MM.1S (cell line): Measurements from ENCODE around the gene SPINK14.

Source experiments
- DNase-seq: peaks from one replicate; pipeline ENCODE4 v3.0.0-alpha.2; 2015
- H2AFZ ChIP-seq: fragments of 300-600 bp; sonication (generic); 2 replicates; pipeline ENCODE4 v1.6.0; 2016; ENCODE audit warnings: antibody characterized with exemption, low read length
- H3F3A ChIP-seq: fragments of 300-600 bp; sonication (generic); 2 replicates; pipeline ENCODE4 v1.6.1; 2016; ENCODE audit warnings: mild to moderate bottlenecking, antibody characterized with exemption, low read length, moderate library complexity, mixed read lengths; ENCODE audit not compliant: insufficient read depth
- H3K27ac ChIP-seq: fragments of 300-600 bp; sonication (generic); 2 replicates; pipeline ENCODE4 v1.5.1; 2016; ENCODE audit warnings: mild to moderate bottlenecking, low read length
- H3K27me3 ChIP-seq: fragments of 300-600 bp; sonication (generic); replicated peaks from 2 replicates; pipeline ENCODE4 v1.6.0; 2016; ENCODE audit warnings: low read length; ENCODE audit not compliant: insufficient read depth
- H3K36me3 ChIP-seq: fragments of 300-600 bp; sonication (generic); replicated peaks from 2 replicates; pipeline ENCODE4 v1.6.1; 2016; ENCODE audit warnings: mild to moderate bottlenecking, low read length, mixed read lengths; ENCODE audit not compliant: insufficient read depth
- H3K4me1 ChIP-seq: fragments of 300-600 bp; sonication (generic); 2 replicates; pipeline ENCODE4 v1.6.1; 2016; ENCODE audit warnings: low read length, mixed read lengths
- H3K4me2 ChIP-seq: fragments of 300-600 bp; sonication (generic); 2 replicates; pipeline ENCODE4 v1.6.0; 2016; ENCODE audit warnings: low read depth, low read length
- H3K4me3 ChIP-seq: fragments of 300-600 bp; sonication (generic); 2 replicates; pipeline ENCODE4 v1.5.1; 2016; ENCODE audit warnings: low read length, mixed read lengths
- H3K79me2 ChIP-seq: fragments of 300-600 bp; sonication (generic); 2 replicates; pipeline ENCODE4 v1.6.1; 2016; ENCODE audit warnings: mixed run types, low read length, mixed read lengths
- H3K9ac ChIP-seq: fragments of 300-600 bp; sonication (generic); 2 replicates; pipeline ENCODE4 v1.6.1; 2016; ENCODE audit warnings: low read length, mixed read lengths
- H3K9me2 ChIP-seq: fragments of 300-600 bp; sonication (generic); replicated peaks from 2 replicates; pipeline ENCODE4 v1.6.1; 2016; ENCODE audit warnings: mild to moderate bottlenecking, low read length, mixed read lengths; ENCODE audit not compliant: insufficient read depth
- H3K9me3 ChIP-seq: fragments of 300-600 bp; sonication (generic); replicated peaks from 2 replicates; pipeline ENCODE4 v1.6.1; 2016; ENCODE audit warnings: mild to moderate bottlenecking, low read length, mixed read lengths; ENCODE audit not compliant: insufficient read depth
- H4K20me1 ChIP-seq: fragments of 300-600 bp; sonication (generic); 2 replicates; pipeline ENCODE4 v1.6.1; 2016; ENCODE audit warnings: mild to moderate bottlenecking, low read length, moderate library complexity, mixed read lengths; ENCODE audit not compliant: insufficient read depth
- CTCF ChIP-seq: fragments of 300-600 bp; sonication (generic); IDR thresholded peaks from 2 replicates; pipeline ENCODE4 v1.5.1; 2016; ENCODE audit warnings: antibody characterized with exemption, low read length, mixed read lengths
- EZH2 ChIP-seq: fragments of 300-600 bp; sonication (generic); optimal IDR thresholded peaks from 2 replicates; pipeline ENCODE3; 2017; ENCODE audit warnings: low read depth, mild to moderate bottlenecking, antibody characterized with exemption, low read length, mixed read lengths
- EZH2phosphoT487 ChIP-seq: fragments of 300-600 bp; sonication (generic); IDR thresholded peaks from 2 replicates; pipeline ENCODE4 v1.6.1; 2018; ENCODE audit warnings: antibody characterized with exemption, low read length

SPINK14 gene

GRCh38 chr5:148162038-148162437 lies 6.3 kb upstream of the SPINK14 start:
- H3K4me3 ChIP-seq = peak overlapping the region; percentile 41
- peak overlapping the region; percentile 50; the same call in 1 of the 2 replicates for H2AFZ ChIP-seq
- peak overlapping the region; percentile 60 for H3K4me2 ChIP-seq
- H3K27me3 ChIP-seq = no peaks in the 10 kb centered on the region
- no peaks in the 10 kb centered on the region for H4K20me1 ChIP-seq
- no peaks in the 10 kb centered on the region for H3K9me3 ChIP-seq
- no peaks in the 10 kb centered on the region for H3K36me3 ChIP-seq
- no peak for DNase-seq
- H3K9ac ChIP-seq = peak overlapping the region; percentile 3; the same call in 1 of the 2 replicates
- TF ChIP-seq EZH2 (no peak), EZH2phosphoT487 (no peak), CTCF (no peak)
- H3K79me2 ChIP-seq = no peaks in the 10 kb centered on the region
- no peaks in the 10 kb centered on the region; the same call in 1 of the 2 replicates for H3K4me1 ChIP-seq
- no peaks in the 10 kb centered on the region for H3K9me2 ChIP-seq
- H3K27ac ChIP-seq = peak overlapping the region; percentile 33; the same call in 1 of the 2 replicates
- 0 out of 2 replicates have a peak, but pooled peaks cover 3% of the 10 kb centered on the region for H3F3A ChIP-seq

- H3K9me3 ChIP-seq = no peaks in the 10 kb centered on the region
- no peak overlapping the region for H2AFZ ChIP-seq
- no peak for DNase-seq
- no peak overlapping the region for H3K4me2 ChIP-seq
- no peak overlapping the region for H3K4me3 ChIP-seq
- H3K4me1 ChIP-seq = no peaks in the 10 kb centered on the region; the same call in 1 of the 2 replicates
- no peak overlapping the region for H3K27ac ChIP-seq
- no peak overlapping the region for H3K9ac ChIP-seq
- H4K20me1 ChIP-seq = no peaks in the 10 kb centered on the region
- no peaks in the 10 kb centered on the region for H3K79me2 ChIP-seq
- 0 out of 2 replicates have a peak, but pooled peaks cover 3% of the 10 kb centered on the region for H3F3A ChIP-seq
- no peaks in the 10 kb centered on the region for H3K27me3 ChIP-seq
- H3K36me3 ChIP-seq = no peaks in the 10 kb centered on the region
- no peaks in the 10 kb centered on the region for H3K9me2 ChIP-seq
- TF ChIP-seq EZH2phosphoT487 = no peak
- TF ChIP-seq EZH2 = no peak
- TF ChIP-seq CTCF = no peak
Measured at GRCh38 chr5:148163345-148163744, 5.0 kb upstream of the SPINK14 start.

GRCh38 chr5:148166550-148167283 lies 1.6 kb upstream of the SPINK14 start:
- Histone ChIP-seq H2AFZ (no peak overlapping the region), H3K79me2 (no peaks in the 10 kb centered on the region), H3K4me2 (no peak overlapping the region), H3K9me3 (no peaks in the 10 kb centered on the region), H3K4me3 (no peak overlapping the region), H3K27ac (no peak overlapping the region), H3K9ac (no peak overlapping the region), H3K36me3 (no peaks in the 10 kb centered on the region), H3F3A (0 out of 2 replicates have a peak, but pooled peaks cover 3% of the 10 kb centered on the region), H3K4me1 (no peaks in the 10 kb centered on the region; the same call in 1 of the 2 replicates), H3K27me3 (no peaks in the 10 kb centered on the region), H3K9me2 (no peaks in the 10 kb centered on the region), H4K20me1 (no peaks in the 10 kb centered on the region)
- no peak for DNase-seq
- TF ChIP-seq EZH2 = no peak
- TF ChIP-seq EZH2phosphoT487 = no peak
- TF ChIP-seq CTCF = no peak
